Stimulated activated CD8-positive, alpha-beta memory T cell treated with anti-CD3 and anti-CD28 coated beads, Interleukin-7, amount 100 ng/mL, for 24 hours (primary cell): Measurements from ENCODE around the gene ZNF177.

ENCODE experiments used
- DNase-seq: peaks from one replicate; pipeline ENCODE4 v3.0.0-alpha.2; 2020; ENCODE audit warnings: low read depth

ZNF177 gene

GRCh38 chr19:9430444-9430843 is 67.6 kb downstream of the ZNF177 start:
- DNase-seq = no peak

GRCh38 chr19:9431475-9431874 is 68.7 kb downstream of the ZNF177 start:
- peak; percentile 33 for DNase-seq
